C4-2B (cell line): Measurements from ENCODE around the gene CHKA.

Experiments used
- ZFX ChIP-seq: fragments of 450-650 bp; IDR thresholded peaks from 2 replicates; pipeline ENCODE4 v1.6.1; 2017
- TF ChIP-seq, protein P1 (sequence below): fragments of 450-650 bp; conservative IDR thresholded peaks from 2 replicates; pipeline ENCODE4 v1.5.1; 2017; ENCODE audit warnings: mild to moderate bottlenecking

DNA sequence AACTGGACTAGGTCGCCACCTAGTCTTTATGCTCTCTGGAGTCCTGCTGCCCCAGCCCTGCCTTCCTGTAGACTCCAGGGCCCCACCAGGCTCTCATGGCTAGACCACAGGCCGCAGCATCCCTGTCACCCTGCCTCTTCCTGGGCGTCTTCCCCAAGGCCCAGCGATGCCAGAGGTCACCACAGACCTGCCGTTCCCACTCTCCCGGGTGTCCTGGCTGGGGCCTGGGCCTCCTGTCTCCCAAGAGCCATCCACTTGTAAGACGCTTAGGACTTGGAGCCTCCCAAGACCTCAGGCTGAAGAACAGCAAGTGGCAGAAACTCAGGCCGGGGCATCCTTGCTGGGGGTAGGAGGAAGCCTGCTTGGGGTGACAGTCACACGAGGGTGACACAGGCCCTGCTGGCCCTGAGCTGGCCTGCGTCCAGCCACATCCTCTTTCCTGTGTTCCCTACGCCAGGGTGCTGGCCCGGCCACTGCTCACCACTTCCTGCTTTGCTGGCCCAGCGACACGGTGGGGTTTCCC lies 84.4 kb downstream of the CHKA start:
- TF ChIP-seq, protein P1, sequence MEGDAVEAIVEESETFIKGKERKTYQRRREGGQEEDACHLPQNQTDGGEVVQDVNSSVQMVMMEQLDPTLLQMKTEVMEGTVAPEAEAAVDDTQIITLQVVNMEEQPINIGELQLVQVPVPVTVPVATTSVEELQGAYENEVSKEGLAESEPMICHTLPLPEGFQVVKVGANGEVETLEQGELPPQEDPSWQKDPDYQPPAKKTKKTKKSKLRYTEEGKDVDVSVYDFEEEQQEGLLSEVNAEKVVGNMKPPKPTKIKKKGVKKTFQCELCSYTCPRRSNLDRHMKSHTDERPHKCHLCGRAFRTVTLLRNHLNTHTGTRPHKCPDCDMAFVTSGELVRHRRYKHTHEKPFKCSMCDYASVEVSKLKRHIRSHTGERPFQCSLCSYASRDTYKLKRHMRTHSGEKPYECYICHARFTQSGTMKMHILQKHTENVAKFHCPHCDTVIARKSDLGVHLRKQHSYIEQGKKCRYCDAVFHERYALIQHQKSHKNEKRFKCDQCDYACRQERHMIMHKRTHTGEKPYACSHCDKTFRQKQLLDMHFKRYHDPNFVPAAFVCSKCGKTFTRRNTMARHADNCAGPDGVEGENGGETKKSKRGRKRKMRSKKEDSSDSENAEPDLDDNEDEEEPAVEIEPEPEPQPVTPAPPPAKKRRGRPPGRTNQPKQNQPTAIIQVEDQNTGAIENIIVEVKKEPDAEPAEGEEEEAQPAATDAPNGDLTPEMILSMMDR: no peak
- no peak for TF ChIP-seq ZFX
